Activated CD8-positive, alpha-beta T cell treated with anti-CD3 and anti-CD28 coated beads, Interleukin-2, amount 10 ng/mL, durations not matched to agents 7 days and 5 days (primary cell): ENCODE data around the gene CDC42BPG. TPM values are rescaled to one million over a fixed set of nuclear protein-coding genes. Genes with fewer than 3 reads are reported as not detected.
A peak's percentile ranks its signal among the peaks of the same experiment; 100 is the strongest.

Source experiments
- ATAC-seq: fragments of 150-1000 bp; cut with Tn5 transposase; one replicate; pipeline ENCODE4 v1.10.0; 2021; ENCODE audit warnings: moderate library complexity
- CTCF ChIA-PET: fragments of 350-600 bp; sonication (Branson Sonifier 250); formaldehyde crosslinking; loops from one replicate; lab custom pipeline; 2021; ENCODE audit warnings: antibody characterized with exemption; lab: Charles Lee
- POLR2A ChIA-PET: fragments of 350-600 bp; sonication (Branson Sonifier 250); formaldehyde crosslinking; loops from one replicate; lab custom pipeline; 2021; ENCODE audit warnings: antibody characterized with exemption; lab: Charles Lee
- DNase-seq: peaks from one replicate; pipeline ENCODE4 v3.0.0-alpha.2; 2020
- H3K27ac Mint-ChIP-seq: one replicate; pipeline ENCODE4 v1.8.0; 2021; ENCODE audit warnings: mild to moderate bottlenecking, mixed read lengths
- H3K27me3 Mint-ChIP-seq: one replicate; pipeline ENCODE4 v1.8.0; 2021; ENCODE audit warnings: low read depth, mixed read lengths
- H3K36me3 Mint-ChIP-seq: one replicate; pipeline ENCODE4 v1.8.0; 2021; ENCODE audit warnings: low read depth, mixed read lengths
- H3K4me1 Mint-ChIP-seq: one replicate; pipeline ENCODE4 v1.8.0; 2021; ENCODE audit warnings: low read depth, mixed read lengths
- H3K4me3 Mint-ChIP-seq: one replicate; pipeline ENCODE4 v1.8.0; 2021; ENCODE audit warnings: mild to moderate bottlenecking, mixed read lengths
- H3K9me3 Mint-ChIP-seq: one replicate; pipeline ENCODE4 v1.8.0; 2022; ENCODE audit warnings: mixed read lengths; ENCODE audit not compliant: insufficient read depth
- total RNA-seq, 2 experiments: library from RNA; stranded (reverse); gene quantifications; one replicate each; pipeline ENCODE4 v1.2.3, GENCODE V29; 2021

Gene CDC42BPG
- total RNA-seq, 2 experiments from 2014 or later, result 0.61 to 1.2 TPM

GRCh38 chr11:64856382-64857227 lies 12.2 kb upstream of the CDC42BPG start:
- Mint-ChIP-seq H3K27me3 (no peaks in the 10 kb centered on the region), H3K9me3 (no peaks in the 10 kb centered on the region), H3K27ac (peak overlapping the region; percentile 80), H3K4me1 (peaks cover 93% of the 10 kb centered on the region), H3K36me3 (peaks cover 77% of the 10 kb centered on the region), H3K4me3 (peak overlapping the region; percentile 28)
- DNase-seq, result peak; percentile 51
- ChIA-PET CTCF (interaction anchor here (1.5 to 20.9 kb wide), 5 partner anchors 6 to 158 kb away, joined by 5 to 491 read pairs (median 323); partner anchors contain the start of genes ARL2, CDC42BPG and EHD1), POLR2A (interaction anchor here (0.9 to 27.1 kb wide), 4 partner anchors 6 to 568 kb away, joined by 3 to 469 read pairs (median 56); partner anchors contain the start of gene EHD1)
- ATAC-seq, result no peak

DNA sequence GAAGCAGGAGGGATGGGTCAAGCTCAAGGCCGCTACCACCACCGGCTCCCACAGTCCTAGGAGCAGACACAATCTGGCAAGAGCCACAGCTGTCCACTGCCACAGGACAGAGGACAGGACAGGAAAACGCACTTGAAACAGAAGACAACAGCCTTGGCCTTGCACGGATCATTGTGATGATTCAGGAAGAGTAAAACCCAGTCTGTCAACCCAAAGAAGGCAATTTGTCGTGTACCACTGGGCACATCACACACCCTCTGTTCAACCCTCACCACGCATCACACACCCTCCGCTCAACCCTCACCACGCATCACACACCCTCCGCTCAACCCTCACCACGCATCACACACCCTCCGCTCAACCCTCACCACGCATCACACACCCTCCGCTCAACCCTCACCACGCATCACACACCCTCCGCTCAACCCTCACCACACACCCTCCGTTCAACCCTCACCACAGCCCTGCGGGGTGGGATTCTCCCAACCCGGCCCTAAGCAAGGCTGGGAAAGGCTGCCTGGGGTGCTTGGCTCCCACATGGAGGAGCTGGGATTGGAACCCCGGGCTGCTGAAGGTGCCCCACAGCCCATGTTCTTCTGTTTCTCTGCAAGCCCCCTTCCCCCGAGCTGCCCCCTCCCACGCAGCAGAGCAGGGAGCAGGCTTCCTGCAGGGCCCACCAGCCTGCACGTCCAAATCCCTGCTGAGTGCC lies 11.3 kb upstream of the CDC42BPG start:
- Mint-ChIP-seq H3K4me1 (peaks cover 93% of the 10 kb centered on the region), H3K4me3 (peak overlapping the region; percentile 46), H3K27me3 (no peaks in the 10 kb centered on the region), H3K27ac (peak overlapping the region; percentile 80), H3K9me3 (no peaks in the 10 kb centered on the region), H3K36me3 (peaks cover 76% of the 10 kb centered on the region)
- ChIA-PET POLR2A (interaction anchor here (0.9 to 27.1 kb wide), 5 partner anchors 5 to 569 kb away, joined by 3 to 469 read pairs (median 3); partner anchors contain the start of genes EHD1, FAU and MRPL49), CTCF (interaction anchor here (0.9 to 20.9 kb wide), 7 partner anchors 5 to 257 kb away, joined by 3 to 491 read pairs (median 306); partner anchors contain the start of genes ARL2, CDC42BPG and EHD1)
- DNase-seq (no peak), ATAC-seq (no peak)

- ATAC-seq, result no peak
Observed at GRCh38 chr11:64854534-64855502, 10.4 kb upstream of the CDC42BPG start.

DNA sequence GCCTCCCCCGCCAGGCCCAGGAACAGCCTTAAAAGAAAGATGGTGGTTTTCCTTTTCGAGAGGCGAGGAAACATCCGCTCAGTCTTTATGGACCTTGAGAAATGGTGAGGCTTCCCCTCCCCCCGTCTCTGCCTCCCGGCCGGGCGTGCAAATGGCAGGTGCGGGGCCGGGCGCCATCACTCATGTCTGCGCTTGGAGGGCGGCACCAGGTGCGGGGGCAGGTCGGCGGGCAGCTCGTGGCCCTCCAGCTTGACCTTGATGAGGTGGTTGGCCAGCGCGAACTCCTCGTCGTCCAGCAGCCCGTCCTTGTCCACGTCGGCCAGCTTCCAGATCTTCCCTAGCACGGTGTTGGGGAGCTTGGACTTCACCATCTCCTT lies 9.7 kb upstream of the CDC42BPG start:
- no peak overlapping the region for H3K4me3 Mint-ChIP-seq
- DNase-seq (no peak), ATAC-seq (no peak)
- H3K4me1 Mint-ChIP-seq, result peaks cover 90% of the 10 kb centered on the region
- ChIA-PET POLR2A (interaction anchor here (2.2 to 27.1 kb wide), 3 partner anchors 7 to 25 kb away, joined by 11 to 469 read pairs (median 109); partner anchors contain the start of gene EHD1), CTCF (interaction anchor here (14.6 to 20.9 kb wide), 3 partner anchors 8 to 40 kb away, joined by 306 to 491 read pairs (median 323); partner anchors contain the start of gene EHD1)
- peaks cover 65% of the 10 kb centered on the region for H3K36me3 Mint-ChIP-seq
- H3K27me3 Mint-ChIP-seq, result no peaks in the 10 kb centered on the region
- no peaks in the 10 kb centered on the region for H3K9me3 Mint-ChIP-seq
- H3K27ac Mint-ChIP-seq, result peak overlapping the region; percentile 86

More at GRCh38 chr11:64854534-64855502, 10.4 kb upstream of the CDC42BPG start:
- peak overlapping the region; percentile 86 for H3K27ac Mint-ChIP-seq
- H3K4me3 Mint-ChIP-seq, result peak overlapping the region; percentile 46
- H3K4me1 Mint-ChIP-seq, result peaks cover 90% of the 10 kb centered on the region
- H3K27me3 Mint-ChIP-seq, result no peaks in the 10 kb centered on the region
- H3K9me3 Mint-ChIP-seq, result no peaks in the 10 kb centered on the region
- CTCF ChIA-PET, result interaction anchor here (0.9 to 20.9 kb wide), 6 partner anchors 5 to 258 kb away, joined by 3 to 491 read pairs (median 314); partner anchors contain the start of genes ARL2, CDC42BPG and EHD1
- POLR2A ChIA-PET, result interaction anchor here (0.8 to 27.1 kb wide), 5 partner anchors 6 to 267 kb away, joined by 3 to 469 read pairs (median 11); partner anchors contain the start of genes EHD1, FAU and MRPL49
- peaks cover 70% of the 10 kb centered on the region for H3K36me3 Mint-ChIP-seq
- no peak for DNase-seq

GRCh38 chr11:64853709-64854108 lies 9.3 kb upstream of the CDC42BPG start:
- H3K4me1 Mint-ChIP-seq, result peaks cover 90% of the 10 kb centered on the region
- peak overlapping the region; percentile 86 for H3K27ac Mint-ChIP-seq
- DNase-seq, result no peak
- peak overlapping the region; percentile 34 for H3K4me3 Mint-ChIP-seq
- ATAC-seq, result peak; percentile 9
- ChIA-PET POLR2A (interaction anchor here (0.7 to 27.1 kb wide), 4 partner anchors 7 to 34 kb away, joined by 3 to 469 read pairs (median 60); partner anchors contain the start of gene EHD1), CTCF (interaction anchor here (0.9 to 20.9 kb wide), 4 partner anchors 9 to 40 kb away, joined by 4 to 491 read pairs (median 314); partner anchors contain the start of gene EHD1)
- H3K36me3 Mint-ChIP-seq, result peaks cover 61% of the 10 kb centered on the region
- H3K27me3 Mint-ChIP-seq, result no peaks in the 10 kb centered on the region
- no peaks in the 10 kb centered on the region for H3K9me3 Mint-ChIP-seq

DNA sequence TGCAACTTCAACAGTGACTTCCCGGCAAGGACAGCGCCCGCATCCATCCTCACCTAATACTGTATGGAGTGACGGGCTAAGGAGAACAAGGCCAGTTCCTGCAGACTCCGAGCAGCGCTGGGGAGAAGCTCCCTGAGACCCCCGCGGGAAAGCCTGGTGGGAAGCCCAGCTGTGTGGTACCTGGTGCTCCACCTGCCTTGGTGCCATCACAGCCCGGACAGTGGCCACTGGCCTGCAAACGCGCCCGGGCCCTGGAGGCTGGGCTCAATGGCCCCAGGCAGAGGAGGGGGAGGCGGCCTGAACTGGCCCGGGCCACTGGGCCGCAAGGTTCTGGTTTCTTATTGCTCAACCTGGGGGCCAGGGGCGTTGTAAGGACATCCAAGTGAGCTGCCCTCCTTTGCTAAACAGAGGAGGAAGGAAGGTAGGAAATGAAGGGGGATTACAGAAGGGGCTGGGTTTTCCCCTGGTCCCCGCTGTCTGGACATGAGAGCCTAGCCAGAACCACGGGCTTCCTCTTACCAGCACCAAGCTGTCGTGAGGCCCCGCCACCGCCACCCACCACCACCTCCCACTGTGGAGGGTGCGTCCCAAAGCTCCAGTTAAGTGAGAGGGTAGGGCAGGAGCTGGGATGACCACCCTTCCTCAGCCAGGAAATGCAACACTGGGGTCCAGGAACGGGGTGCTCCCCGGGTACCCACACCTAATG lies 8.5 kb upstream of the CDC42BPG start:
- H3K27ac Mint-ChIP-seq, result peak overlapping the region; percentile 86
- no peak for ATAC-seq
- CTCF ChIA-PET, result interaction anchor here (0.9 to 20.9 kb wide), 4 partner anchors 9 to 41 kb away, joined by 4 to 491 read pairs (median 314); partner anchors contain the start of gene EHD1
- POLR2A ChIA-PET, result interaction anchor here (0.7 to 27.1 kb wide), 5 partner anchors 8 to 38 kb away, joined by 3 to 469 read pairs (median 11); partner anchors contain the start of gene EHD1
- no peaks in the 10 kb centered on the region for H3K27me3 Mint-ChIP-seq
- peaks cover 92% of the 10 kb centered on the region for H3K4me1 Mint-ChIP-seq
- H3K4me3 Mint-ChIP-seq, result peak overlapping the region; percentile 34
- no peak for DNase-seq
- no peaks in the 10 kb centered on the region for H3K9me3 Mint-ChIP-seq
- H3K36me3 Mint-ChIP-seq, result peaks cover 56% of the 10 kb centered on the region

DNA sequence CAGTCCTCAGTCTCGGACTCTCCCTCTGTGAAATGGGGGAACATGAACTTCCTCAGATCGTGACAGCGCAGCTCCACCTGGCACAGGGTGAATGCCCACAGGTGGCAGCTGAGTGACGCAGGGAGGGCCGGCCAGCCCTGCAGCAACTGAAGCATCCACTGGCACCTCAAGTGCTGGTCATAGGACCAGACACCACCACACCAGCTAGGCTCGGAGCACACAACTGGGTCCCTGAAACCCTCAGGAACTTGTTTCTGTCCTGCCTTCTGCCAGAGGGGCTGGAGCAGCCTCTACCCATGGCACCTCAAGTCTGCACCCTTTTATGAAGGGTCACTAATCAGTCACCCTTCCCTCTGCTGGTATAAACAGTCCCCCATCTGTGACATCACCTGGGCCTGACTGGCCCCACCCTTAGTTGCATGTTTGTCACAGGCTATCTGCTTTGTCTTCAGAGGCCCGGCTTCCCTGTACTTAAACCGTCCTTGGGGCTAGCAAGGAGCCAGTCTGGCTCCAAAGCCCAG lies 7.4 kb upstream of the CDC42BPG start:
- H3K4me1 Mint-ChIP-seq, result peaks cover 95% of the 10 kb centered on the region
- peak overlapping the region; percentile 48 for H3K4me3 Mint-ChIP-seq
- DNase-seq (no peak), ATAC-seq (no peak)
- no peaks in the 10 kb centered on the region for H3K9me3 Mint-ChIP-seq
- no peaks in the 10 kb centered on the region for H3K27me3 Mint-ChIP-seq
- ChIA-PET POLR2A (interaction anchor here (9.3 to 27.1 kb wide), 2 partner anchors 9 to 27 kb away, joined by 109 to 469 read pairs; partner anchors contain the start of gene EHD1), CTCF (interaction anchor here (0.8 to 20.9 kb wide), 6 partner anchors 11 to 478 kb away, joined by 3 to 491 read pairs (median 158); partner anchors contain the start of genes ARL2, EHD1 and ZNHIT2)
- H3K36me3 Mint-ChIP-seq, result peaks cover 50% of the 10 kb centered on the region
- H3K27ac Mint-ChIP-seq, result peak overlapping the region; percentile 86

- DNase-seq (peak; percentile 70), ATAC-seq (peak; percentile 45)
- Mint-ChIP-seq H3K27me3 (no peaks in the 10 kb centered on the region), H3K4me3 (peak overlapping the region; percentile 48), H3K36me3 (peaks cover 42% of the 10 kb centered on the region), H3K9me3 (no peaks in the 10 kb centered on the region), H3K4me1 (peaks cover 88% of the 10 kb centered on the region), H3K27ac (peak overlapping the region; percentile 86)
- ChIA-PET CTCF (interaction anchor here (1.1 to 20.9 kb wide), 5 partner anchors 12 to 479 kb away, joined by 3 to 491 read pairs (median 306); partner anchors contain the start of genes ARL2 and EHD1), POLR2A (interaction anchor here (0.6 to 27.1 kb wide), 5 partner anchors 10 to 65 kb away, joined by 3 to 469 read pairs (median 4); partner anchors contain the start of gene EHD1)
Observed at GRCh38 chr11:64850979-64851567, 6.6 kb upstream of the CDC42BPG start.
